Gastroesophageal sphincter (tissue), 4 donors: ENCODE data around the gene DYSF. TPM values are rescaled to one million over a fixed set of nuclear protein-coding genes. Genes with fewer than 3 reads are reported as not detected.

Experiments used
- ATAC-seq: fragments of 150-250 bp; one replicate; pipeline ENCODE4 v1.9.1; 2016; ENCODE audit warnings: mild to moderate bottlenecking, moderate library complexity
- H3K27ac ChIP-seq, 4 donors: fragments of 200-600 bp; sonication (generic) in 3 of 4; 1 replicate in 3 of 4; 2 replicates in 1 of 4; pipeline ENCODE4 v1.5.1; 2016 to 2019
- H3K27me3 ChIP-seq: fragments of 200-600 bp; sonication (generic); one replicate; pipeline ENCODE4 v1.5.1; 2019
- H3K36me3 ChIP-seq, 2 donors: fragments of 200-600 bp; sonication (generic); one replicate each; pipeline ENCODE4 v1.5.1; 2019; ENCODE audit warnings: control low read depth in 1 of 2
- H3K4me1 ChIP-seq, 3 donors: fragments of 200-600 bp; sonication (generic); 1 replicate in 2 of 3; 2 replicates in 1 of 3; pipeline ENCODE4 v1.5.1; 2016 to 2019; ENCODE audit warnings: control low read depth in 2 of 3
- H3K4me3 ChIP-seq, 2 donors: fragments of 200-600 bp; sonication (generic); one replicate each; pipeline ENCODE4 v1.5.1; 2019; ENCODE audit warnings: mild to moderate bottlenecking in 1 of 2, moderate library complexity in 1 of 2
- H3K9me3 ChIP-seq, 3 donors: fragments of 200-600 bp; sonication (generic); one replicate each; pipeline ENCODE4 v1.5.1; 2017 to 2019; ENCODE audit warnings: control low read depth in 2 of 3
- CTCF ChIP-seq, 4 experiments: fragments of 200-600 bp in 2 of 4; fragments of 450-650 bp in 2 of 4; sonication (generic) in 1 of 4; IDR thresholded peaks; one replicate each; pipeline ENCODE4 v1.5.1; 2017 to 2019; ENCODE audit warnings: antibody characterized with exemption in 4 of 4, mild to moderate bottlenecking in 2 of 4, moderate library complexity in 2 of 4
- EP300 ChIP-seq: sonication (generic); formaldehyde crosslinking; IDR thresholded peaks from one replicate; pipeline ENCODE4 v1.6.1; 2017; ENCODE audit warnings: antibody characterized with exemption, mild to moderate bottlenecking
- POLR2A ChIP-seq, 2 donors: fragments of 450-650 bp; IDR thresholded peaks; one replicate each; pipeline ENCODE4 v1.6.1; 2017; ENCODE audit warnings: antibody characterized with exemption in 2 of 2, mild to moderate bottlenecking in 2 of 2, moderate library complexity in 1 of 2
- POLR2AphosphoS5 ChIP-seq: sonication (generic); formaldehyde crosslinking; IDR thresholded peaks from one replicate; pipeline ENCODE4 v1.6.1; 2017; ENCODE audit warnings: antibody characterized with exemption
- WGBS, 2 donors: methylation state at CpG; one replicate each; pipeline ENCODE4 v1.1.5; 2018; ENCODE audit warnings: low coverage in 1 of 2; 5-methylcytosine and 5-hydroxymethylcytosine counted together
- total RNA-seq, 4 donors: library from RNA; depleted of rRNA; stranded (reverse); fragments of >200 nt; gene quantifications; one replicate each; pipeline ENCODE4 v1.1.0, GENCODE V29; 2016

DYSF gene
- total RNA-seq, 4 donors from 2014 or later = 11.0 to 50.1 (median 17.4) TPM

GRCh38 chr2:71668326-71669057 lies 215.1 kb downstream of the DYSF start:
- no peaks in the 10 kb centered on the region for H3K27me3 ChIP-seq
- 68 to 70% methylated on average over 2 to 7 of the region's 17 CpGs for WGBS, 2 donors
- ATAC-seq = no peak
- no peak for TF ChIP-seq POLR2AphosphoS5
- no peak for TF ChIP-seq CTCF (IDR thresholded peaks at IDR 0.05)
- TF ChIP-seq POLR2A (IDR thresholded peaks at IDR 0.05) = no peak
- no peak for TF ChIP-seq EP300
- no peak overlapping the region for H3K4me3 ChIP-seq
- H3K4me1 ChIP-seq = no peaks in the 10 kb centered on the region
- no peak overlapping the region for H3K27ac ChIP-seq
- peaks cover 0 to 79% of the 10 kb centered on the region in 2 donors for H3K36me3 ChIP-seq
- no peaks in the 10 kb centered on the region for H3K9me3 ChIP-seq

- no peak overlapping the region for H3K27ac ChIP-seq
- H3K9me3 ChIP-seq = no peaks in the 10 kb centered on the region
- H3K4me1 ChIP-seq = no peaks in the 10 kb centered on the region
- TF ChIP-seq POLR2AphosphoS5 (no peak), CTCF (IDR thresholded peaks at IDR 0.05) (no peak), POLR2A (IDR thresholded peaks at IDR 0.05) (no peak), EP300 (no peak)
- no peaks in the 10 kb centered on the region for H3K27me3 ChIP-seq
- no peak for ATAC-seq
- 73% methylated on average over 5 to 7 of the region's 9 CpGs for WGBS, 2 donors
- no peak overlapping the region for H3K4me3 ChIP-seq
- H3K36me3 ChIP-seq = peaks cover 0 to 76% of the 10 kb centered on the region in 2 donors
These were observed 215.7 kb downstream of the DYSF start for GRCh38 chr2:71669058-71669456.

GRCh38 chr2:71669628-71670429 lies 216.5 kb downstream of the DYSF start:
- no peaks in the 10 kb centered on the region for H3K27me3 ChIP-seq
- ATAC-seq = no peak
- no peak overlapping the region for H3K27ac ChIP-seq
- H3K9me3 ChIP-seq = no peaks in the 10 kb centered on the region
- no peaks in the 10 kb centered on the region for H3K4me1 ChIP-seq
- peaks cover 0 to 75% of the 10 kb centered on the region in 2 donors for H3K36me3 ChIP-seq
- 91 to 95% methylated on average over 5 to 8 of the region's 8 CpGs for WGBS, 2 donors
- TF ChIP-seq CTCF (IDR thresholded peaks at IDR 0.05) (no peak), EP300 (no peak), POLR2A (IDR thresholded peaks at IDR 0.05) (no peak), POLR2AphosphoS5 (no peak)
- H3K4me3 ChIP-seq = no peak overlapping the region

GRCh38 chr2:71670430-71670795 lies 217.1 kb downstream of the DYSF start:
- no peaks in the 10 kb centered on the region for H3K9me3 ChIP-seq
- peaks cover 0 to 69% of the 10 kb centered on the region in 2 donors for H3K36me3 ChIP-seq
- no peak overlapping the region for H3K27ac ChIP-seq
- H3K4me3 ChIP-seq = no peak overlapping the region
- no peaks in the 10 kb centered on the region for H3K4me1 ChIP-seq
- no CpG with 5 or more reads among the region's 4 CpGs for WGBS, 2 donors
- no peaks in the 10 kb centered on the region for H3K27me3 ChIP-seq
- ATAC-seq = no peak
- TF ChIP-seq CTCF (IDR thresholded peaks at IDR 0.05) = no peak
- TF ChIP-seq EP300 = no peak
- TF ChIP-seq POLR2A (IDR thresholded peaks at IDR 0.05) = no peak
